ENCODE measurements around the gene CHMP1A.

The CHMP1A gene

GRCh38 chr16:89602273-89602951 is 55.1 kb downstream of the CHMP1A start:
- peak; percentile 30 for DNase-seq

- no peak for DNase-seq
These were observed 55.6 kb downstream of the CHMP1A start for GRCh38 chr16:89601906-89602272.

GRCh38 chr16:89600956-89601355 is 56.6 kb downstream of the CHMP1A start:
- DNase-seq, result no peak

- DNase-seq, result no peak
These were observed 57.1 kb downstream of the CHMP1A start for GRCh38 chr16:89600427-89600826.

GRCh38 chr16:89599902-89600301 is 57.6 kb downstream of the CHMP1A start:
- DNase-seq, result no peak

- no peak for DNase-seq
These were observed 58.1 kb downstream of the CHMP1A start for GRCh38 chr16:89599451-89599858.

- DNase-seq, result no peak
These were observed 59.3 kb downstream of the CHMP1A start for GRCh38 chr16:89598199-89598598.

- DNase-seq, result no peak
These were observed 60.4 kb downstream of the CHMP1A start for GRCh38 chr16:89596957-89597649.

GRCh38 chr16:89596061-89596689 is 61.3 kb downstream of the CHMP1A start:
- no peak for DNase-seq

GRCh38 chr16:89595330-89596060 is 62.0 kb downstream of the CHMP1A start:
- DNase-seq, result no peak

All from NCI-H2171 (cell line).